T-helper 2 cell treated with Interferon-gamma antibody and Interleukin-4, amounts not matched to agents 100 ng/mL and 5 ng/mL, for 36 hours (primary cell): ENCODE results near the gene ACER3. TPM values are rescaled to one million over a fixed set of nuclear protein-coding genes. Genes with fewer than 3 reads are reported as not detected.

Experiments
- intact Hi-C: fragments of 100-400 bp; cut with micrococcal nuclease; formaldehyde crosslinking; loops from one replicate; pipeline ENCODE4 v1.15.1; 2023
- total RNA-seq: library from RNA; stranded (reverse); gene quantifications from 2 replicates; pipeline ENCODE4 v1.2.3, GENCODE V29; 2022

Gene ACER3
- total RNA-seq, 1 donor from 2014 or later: 18.1 TPM

DNA sequence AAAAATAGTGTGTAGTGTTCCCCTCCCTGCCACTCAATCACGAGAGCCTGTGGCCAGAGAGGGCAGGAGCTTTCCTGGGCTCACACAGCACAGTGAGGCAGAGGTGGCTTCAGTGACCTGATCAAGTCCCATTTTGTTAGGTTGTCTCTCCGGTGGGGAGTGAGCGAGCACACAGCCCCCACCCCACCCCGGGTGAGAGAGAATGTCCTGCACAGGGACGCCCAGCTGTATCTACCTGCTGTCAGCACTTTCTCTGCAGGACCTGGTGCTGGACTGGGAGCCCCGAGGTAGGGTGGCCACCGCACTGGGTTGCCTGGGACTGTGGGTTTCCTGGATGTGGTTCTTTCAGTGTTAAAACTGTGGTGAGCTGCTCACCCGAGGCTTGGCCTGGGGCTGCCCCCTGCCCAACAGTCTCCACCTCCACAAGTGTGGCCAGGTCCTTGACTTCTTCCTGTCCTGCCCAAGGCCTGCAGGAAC is 212.2 kb downstream of the ACER3 start:
- intact Hi-C loops: no loop called here

- intact Hi-C loops: no loop called here
These were observed 212.7 kb downstream of the ACER3 start for GRCh38 chr11:77073328-77074001.

DNA sequence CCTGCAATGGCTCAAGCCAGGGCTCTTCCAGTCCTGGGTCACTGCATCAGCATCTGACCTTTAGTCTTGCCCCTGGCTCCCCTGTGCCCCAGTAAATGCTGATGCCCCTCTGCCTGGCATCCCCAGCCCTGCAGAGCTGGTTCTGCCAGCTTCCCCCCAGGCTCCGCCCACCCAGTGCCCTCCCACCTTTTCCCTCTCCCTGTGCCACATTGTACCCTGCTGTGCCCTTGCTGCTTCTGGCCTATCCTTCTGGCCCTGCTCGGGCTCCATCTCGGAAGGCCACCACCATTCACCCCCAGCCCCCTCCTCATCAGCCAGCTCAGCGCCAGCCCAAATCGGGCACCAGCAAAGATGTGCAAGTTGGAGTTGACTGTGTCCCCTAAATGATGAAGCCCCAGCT is 213.5 kb downstream of the ACER3 start:
- intact Hi-C loops: no loop called here

DNA sequence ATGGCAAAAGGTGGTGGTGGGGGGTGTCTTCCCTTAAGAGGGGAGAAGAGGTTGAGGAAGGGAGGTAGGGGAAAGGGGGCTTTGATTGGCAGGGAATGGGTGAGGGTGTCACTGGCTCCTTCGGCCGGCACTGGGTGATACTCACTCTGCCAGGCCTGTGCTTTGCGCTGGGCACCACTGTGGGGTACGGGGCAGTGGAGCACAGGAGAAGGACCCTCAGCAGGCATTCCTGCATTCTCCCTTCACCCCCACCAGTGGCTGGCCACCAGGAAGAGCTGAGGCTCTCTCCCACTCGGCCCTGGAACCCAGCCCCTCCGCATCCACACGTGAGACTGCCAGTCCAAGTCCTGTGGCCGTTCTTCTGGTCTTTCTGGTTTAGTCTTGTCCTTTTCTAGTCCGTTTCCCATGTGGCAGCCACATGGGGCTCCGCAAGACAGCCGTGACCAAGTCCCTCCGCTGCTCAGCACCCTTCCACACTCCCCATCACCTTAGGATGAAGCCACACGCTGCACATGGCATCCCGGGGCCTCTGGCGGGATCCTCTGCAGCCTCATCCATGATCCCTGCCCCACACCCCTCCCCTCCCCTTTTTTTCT is 214.0 kb downstream of the ACER3 start:
- intact Hi-C loops: no loop called here

DNA sequence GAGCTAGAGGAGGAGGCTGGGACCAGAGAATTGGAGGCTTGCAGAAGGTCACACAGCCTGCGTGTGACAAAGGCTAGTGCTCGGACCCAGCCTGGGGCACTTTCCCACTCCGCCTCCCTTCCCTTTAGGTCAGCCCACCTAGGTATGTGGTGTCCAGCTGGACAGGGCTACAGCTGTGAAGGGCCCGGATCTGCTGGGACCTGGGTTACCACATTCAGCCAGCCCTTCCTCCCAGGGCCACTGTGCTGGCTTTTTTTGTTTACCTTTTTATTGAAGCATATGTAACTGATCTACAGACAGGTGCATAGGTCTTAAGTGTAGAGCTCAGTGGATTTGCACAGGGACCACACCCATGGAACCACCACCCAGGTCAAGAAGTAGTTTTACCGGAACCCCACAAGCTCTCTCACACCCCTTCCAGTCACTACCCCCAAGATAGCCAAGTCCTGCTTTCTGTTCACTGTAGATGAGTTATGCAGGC is 214.7 kb downstream of the ACER3 start:
- intact Hi-C loops: no loop called here

Other genes starting within 250 kb of the ACER3 start
- 10.8 and 11.4 TPM in 2 replicates for gene LRRC32, start 190.2 kb upstream of the ACER3 start, total RNA-seq
- 1.8 and 2.3 TPM in 2 replicates for gene TSKU, start 77.6 kb upstream of the ACER3 start, total RNA-seq
- not detected in 2 replicates for gene B3GNT6, start 173.5 kb downstream of the ACER3 start, total RNA-seq
- gene CAPN5, start 206.1 kb downstream of the ACER3 start, total RNA-seq: 0.55 and 0.80 TPM in 2 replicates
- gene OMP, start 241.9 kb downstream of the ACER3 start, total RNA-seq: not detected in 2 replicates